Common myeloid progenitor, CD34-positive (primary cell): ENCODE data around the gene SLC17A3. TPM values are rescaled to one million over a fixed set of nuclear protein-coding genes. Genes with fewer than 3 reads are reported as not detected.

ENCODE experiments used
- CTCF ChIA-PET: fragments of 350-600 bp; sonication (Branson Sonifier 250); formaldehyde crosslinking; loops from one replicate; lab custom pipeline; 2021; ENCODE audit warnings: antibody characterized with exemption; lab: Charles Lee
- POLR2A ChIA-PET: fragments of 350-600 bp; sonication (Branson Sonifier 250); formaldehyde crosslinking; loops from one replicate; lab custom pipeline; 2021; ENCODE audit warnings: antibody characterized with exemption; lab: Charles Lee
- DNase-seq, 3 donors: peaks; one replicate each; pipeline versions ENCODE4 v3.0.0 to v3.0.0-alpha.2; 2013
- H3K27ac ChIP-seq, 2 experiments: 1 replicate in 1 of 2; 2 replicates in 1 of 2; pipeline ENCODE4 v1.7.0; 2013; ENCODE audit warnings: inconsistent platforms in 2 of 2, low read length in 2 of 2, mild to moderate bottlenecking in 2 of 2, low read depth in 1 of 2, moderate library complexity in 1 of 2; ENCODE audit not compliant: severe bottlenecking in 2 of 2, insufficient read depth in 1 of 2, poor library complexity in 1 of 2
- H3K27me3 ChIP-seq, 5 experiments: replicated peaks in 2 of 5; 1 replicate in 3 of 5; 2 replicates in 2 of 5; pipeline versions ENCODE4 v1.6.1 to v1.7.0; 2013; ENCODE audit warnings: low read length in 4 of 5, mild to moderate bottlenecking in 2 of 5, moderate library complexity in 2 of 5, inconsistent platforms in 1 of 5; ENCODE audit not compliant: insufficient read depth in 5 of 5, control insufficient read depth in 4 of 5
- H3K36me3 ChIP-seq, 4 experiments: 1 replicate in 2 of 4; 2 replicates in 2 of 4; pipeline versions ENCODE4 v1.6.1 to v1.7.0; 2013; ENCODE audit warnings: low read length in 3 of 4, control low read depth in 1 of 4, mild to moderate bottlenecking in 1 of 4; ENCODE audit not compliant: control insufficient read depth in 4 of 4, insufficient read depth in 4 of 4
- H3K4me1 ChIP-seq, 4 experiments: 1 replicate in 3 of 4; 2 replicates in 1 of 4; pipeline versions ENCODE4 v1.6.1 to v1.7.1; 2013; ENCODE audit warnings: low read length in 3 of 4, mild to moderate bottlenecking in 3 of 4, control low read depth in 1 of 4, inconsistent platforms in 1 of 4, moderate library complexity in 1 of 4; ENCODE audit not compliant: control insufficient read depth in 4 of 4, insufficient read depth in 4 of 4; ENCODE audit errors: control extremely low read depth in 1 of 4
- H3K4me3 ChIP-seq, 7 experiments: 1 replicate in 4 of 7; 2 replicates in 3 of 7; pipeline versions ENCODE4 v1.5.1 to v1.7.0; 2013; ENCODE audit warnings: mild to moderate bottlenecking in 7 of 7, low read length in 6 of 7, moderate library complexity in 6 of 7, inconsistent platforms in 2 of 7, low read depth in 2 of 7, control low read depth in 1 of 7; ENCODE audit not compliant: insufficient read depth in 4 of 7, control insufficient read depth in 1 of 7; ENCODE audit errors: extremely low read depth in 1 of 7
- H3K9me3 ChIP-seq, 5 experiments: 1 replicate in 4 of 5; 2 replicates in 1 of 5; pipeline versions ENCODE4 v1.6.1 to v1.7.1; 2013; ENCODE audit warnings: low read length in 4 of 5, mild to moderate bottlenecking in 2 of 5, inconsistent platforms in 1 of 5, low read depth in 1 of 5, moderate library complexity in 1 of 5; ENCODE audit not compliant: control insufficient read depth in 4 of 5, insufficient read depth in 2 of 5; ENCODE audit errors: control extremely low read depth in 1 of 5
- WGBS: methylation state at CpG from one replicate; pipeline ENCODE4 v1.1.5; 2013; ENCODE audit not compliant: insufficient coverage; 5-methylcytosine and 5-hydroxymethylcytosine counted together
- polyA plus RNA-seq: library from polyadenylated mRNA; unstranded; fragments of 120-200 nt; gene quantifications from one replicate; pipeline ENCODE4 v1.2.1, GENCODE V29; 2013

Gene SLC17A3, protein sequence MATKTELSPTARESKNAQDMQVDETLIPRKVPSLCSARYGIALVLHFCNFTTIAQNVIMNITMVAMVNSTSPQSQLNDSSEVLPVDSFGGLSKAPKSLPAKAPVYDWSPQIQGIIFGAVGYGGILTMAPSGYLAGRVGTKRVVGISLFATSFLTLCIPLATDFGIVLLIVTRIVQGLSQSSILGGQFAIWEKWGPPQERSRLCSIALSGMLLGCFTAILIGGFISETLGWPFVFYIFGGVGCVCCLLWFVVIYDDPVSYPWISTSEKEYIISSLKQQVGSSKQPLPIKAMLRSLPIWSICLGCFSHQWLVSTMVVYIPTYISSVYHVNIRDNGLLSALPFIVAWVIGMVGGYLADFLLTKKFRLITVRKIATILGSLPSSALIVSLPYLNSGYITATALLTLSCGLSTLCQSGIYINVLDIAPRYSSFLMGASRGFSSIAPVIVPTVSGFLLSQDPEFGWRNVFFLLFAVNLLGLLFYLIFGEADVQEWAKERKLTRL
- not detected for polyA plus RNA-seq

DNA sequence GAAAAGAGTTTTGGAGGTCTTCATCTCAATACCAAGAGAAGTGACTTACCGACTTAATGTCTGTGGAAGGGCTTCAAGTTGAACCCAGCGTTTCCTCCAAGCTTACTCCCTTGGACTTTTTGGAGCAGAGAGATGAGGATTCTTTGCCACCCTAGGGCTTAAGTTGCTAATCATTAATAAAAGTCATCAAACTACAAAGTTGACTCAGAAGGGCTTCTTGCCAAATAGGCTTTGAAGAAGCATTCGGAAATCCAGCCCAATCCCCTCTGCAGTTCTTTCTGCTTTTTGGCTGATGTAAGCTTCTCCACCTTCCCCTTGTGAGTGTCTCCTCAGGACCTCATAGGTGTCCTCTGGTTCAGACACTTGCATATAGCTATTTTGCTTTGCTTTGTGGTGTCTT, at the start of gene SLC17A3:
SLC17A3 (minus strand) TSS at position 126 of the 400 bp plus-strand sequence. CDS start 5,856 bp downstream, outside the sequence.
- Histone ChIP-seq H3K9me3 (no peaks in the 10 kb centered on the region), H3K27me3 (no peaks in the 10 kb centered on the region), H3K4me1 (peaks cover 0 to 6% (median 0%) of the 10 kb centered on the region in 4 experiments), H3K36me3 (no peaks in the 10 kb centered on the region), H3K4me3 (no peak within 1 kb of the TSS), H3K27ac (no peak within 1 kb of the TSS)
- ChIA-PET POLR2A (no interaction called here), CTCF (no interaction called here)
- no peak for DNase-seq
- WGBS, result 97% methylated on average over 3 of the region's 3 CpGs

DNA sequence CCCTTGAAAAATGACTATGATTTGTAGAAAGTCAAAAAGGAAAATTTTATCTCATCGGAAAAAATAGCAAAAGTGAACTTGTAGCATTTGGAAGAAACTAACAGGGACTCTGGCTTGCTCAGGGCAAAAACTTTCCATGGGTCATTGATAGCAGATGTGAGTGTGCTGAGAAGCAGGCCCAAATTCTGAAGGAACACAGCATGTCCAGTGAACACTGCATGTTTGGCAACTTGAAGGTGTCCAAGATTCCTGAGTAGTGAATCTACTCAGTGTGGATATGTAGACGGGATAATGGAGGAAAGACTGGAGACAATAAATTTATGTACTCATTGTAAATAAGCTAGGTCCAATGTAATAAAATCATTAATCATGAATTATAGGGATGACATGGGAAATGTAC, 48.3 kb upstream of the SLC17A3 start:
- no CpG with 5 or more reads among the region's 2 CpGs for WGBS
- H3K9me3 ChIP-seq, result no peaks in the 10 kb centered on the region
- ChIA-PET POLR2A (no interaction called here), CTCF (no interaction called here)
- H3K4me3 ChIP-seq, result no peak overlapping the region
- H3K27me3 ChIP-seq, result no peaks in the 10 kb centered on the region
- H3K36me3 ChIP-seq, result no peaks in the 10 kb centered on the region
- H3K4me1 ChIP-seq, result peaks cover 0 to 7% (median 4%) of the 10 kb centered on the region in 4 experiments
- DNase-seq, result no peak
- no peak overlapping the region for H3K27ac ChIP-seq

DNA sequence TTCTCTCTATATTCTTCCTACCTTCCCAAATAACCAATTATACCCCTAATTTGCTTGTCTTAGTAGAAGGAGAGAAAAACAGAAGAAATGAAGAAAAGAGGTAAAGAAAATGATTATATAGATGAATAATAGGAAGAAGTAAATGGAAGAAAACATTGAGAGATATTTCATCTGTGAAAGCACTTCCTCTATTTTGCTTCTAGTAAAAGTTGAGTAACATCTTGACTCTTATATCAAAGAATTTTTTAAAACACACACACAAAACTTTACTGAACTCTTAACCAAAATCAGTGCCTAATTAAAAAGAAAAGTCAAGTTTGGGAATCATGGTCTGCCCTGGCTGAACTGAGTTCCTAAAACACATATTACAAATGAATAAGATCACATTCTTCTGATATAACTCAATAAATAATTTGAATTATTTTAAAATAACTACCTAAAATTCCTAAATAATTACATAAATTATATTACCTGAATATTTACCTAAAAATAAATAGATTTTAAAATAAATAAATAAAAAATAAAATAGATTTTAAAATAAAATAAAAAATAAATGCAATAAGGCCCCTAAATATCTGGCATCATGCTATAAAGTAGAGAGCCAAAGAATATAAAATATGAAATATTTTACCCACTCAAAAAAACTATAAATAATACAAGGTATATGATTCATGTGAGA, 47.6 kb upstream of the SLC17A3 start:
- Histone ChIP-seq H3K9me3 (no peaks in the 10 kb centered on the region), H3K27ac (no peak overlapping the region), H3K36me3 (no peaks in the 10 kb centered on the region), H3K27me3 (no peaks in the 10 kb centered on the region), H3K4me3 (no peak overlapping the region), H3K4me1 (peaks cover 0 to 7% (median 4%) of the 10 kb centered on the region in 4 experiments)
- DNase-seq, result peak in 2 of 3 donors; percentile 6 to 22
- ChIA-PET POLR2A (no interaction called here), CTCF (interaction anchor here (0.9 kb wide), 1 partner anchor 133 kb away, joined by 3 read pairs; no protein-coding TSS in a partner anchor)

DNA sequence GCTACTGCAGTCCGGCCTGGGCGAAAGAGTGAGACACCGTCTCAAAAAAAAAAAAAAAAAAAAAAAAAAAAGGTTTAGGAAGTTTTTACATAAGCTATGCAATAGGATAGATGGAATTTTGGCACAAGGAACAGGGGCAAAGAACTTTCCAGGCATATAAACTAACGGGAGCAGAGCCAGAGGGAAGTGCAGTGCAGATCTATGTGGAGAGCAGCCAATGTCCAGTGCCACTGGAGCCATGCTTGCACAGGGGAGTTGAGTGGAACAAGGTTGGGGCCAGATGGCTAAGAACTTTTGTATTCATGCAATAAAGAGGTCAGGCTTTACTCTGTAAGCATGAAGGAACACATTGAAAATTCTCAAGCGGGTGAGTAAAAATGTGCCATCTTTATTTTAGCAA, 45.6 kb upstream of the SLC17A3 start:
- Histone ChIP-seq H3K9me3 (no peaks in the 10 kb centered on the region), H3K27ac (no peak overlapping the region), H3K4me3 (no peak overlapping the region), H3K36me3 (no peaks in the 10 kb centered on the region), H3K27me3 (no peaks in the 10 kb centered on the region), H3K4me1 (peaks cover 0 to 7% (median 0%) of the 10 kb centered on the region in 4 experiments)
- no peak for DNase-seq
- CTCF ChIA-PET, result interaction anchor here (0.9 to 1.3 kb wide), 2 partner anchors 8 to 200 kb away, joined by 3 read pairs; no protein-coding TSS in a partner anchor
- POLR2A ChIA-PET, result no interaction called here
- 100% methylated on average over 2 of the region's 5 CpGs for WGBS

DNA sequence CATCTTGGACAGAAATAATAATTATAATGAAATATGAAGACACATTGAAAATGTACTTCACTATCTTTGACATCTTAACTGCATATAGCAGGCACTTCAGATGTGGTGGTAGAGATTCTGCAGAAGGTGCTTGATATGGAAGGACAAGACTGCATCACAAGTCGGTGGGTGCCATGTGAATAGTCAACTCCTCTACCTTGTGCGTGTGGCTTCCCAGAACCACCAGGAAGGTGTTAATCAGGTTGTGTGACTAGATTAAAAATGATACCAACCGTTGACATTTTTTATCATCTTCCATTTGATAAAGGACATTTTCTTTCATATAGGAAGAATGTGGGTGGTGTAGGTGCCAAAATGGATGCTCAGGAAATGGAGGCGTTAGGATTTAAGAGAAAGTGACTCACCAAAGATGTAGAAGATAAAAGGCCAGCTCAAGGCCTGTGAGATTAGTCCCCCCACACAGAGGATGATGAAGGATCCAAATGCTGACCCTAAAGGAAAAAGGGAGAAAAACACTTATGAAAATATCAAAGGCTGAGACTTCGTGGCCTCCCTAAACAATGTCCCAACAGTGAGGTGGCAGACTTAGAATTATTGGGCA, 44.1 kb upstream of the SLC17A3 start:
- Histone ChIP-seq H3K4me1 (peaks cover 0 to 7% (median 0%) of the 10 kb centered on the region in 4 experiments), H3K27ac (no peak overlapping the region), H3K27me3 (no peaks in the 10 kb centered on the region), H3K36me3 (no peaks in the 10 kb centered on the region), H3K4me3 (no peak overlapping the region), H3K9me3 (no peaks in the 10 kb centered on the region)
- no peak for DNase-seq
- ChIA-PET CTCF (no interaction called here), POLR2A (no interaction called here)
- WGBS, result 80% methylated on average over 1 of the region's 5 CpGs

DNA sequence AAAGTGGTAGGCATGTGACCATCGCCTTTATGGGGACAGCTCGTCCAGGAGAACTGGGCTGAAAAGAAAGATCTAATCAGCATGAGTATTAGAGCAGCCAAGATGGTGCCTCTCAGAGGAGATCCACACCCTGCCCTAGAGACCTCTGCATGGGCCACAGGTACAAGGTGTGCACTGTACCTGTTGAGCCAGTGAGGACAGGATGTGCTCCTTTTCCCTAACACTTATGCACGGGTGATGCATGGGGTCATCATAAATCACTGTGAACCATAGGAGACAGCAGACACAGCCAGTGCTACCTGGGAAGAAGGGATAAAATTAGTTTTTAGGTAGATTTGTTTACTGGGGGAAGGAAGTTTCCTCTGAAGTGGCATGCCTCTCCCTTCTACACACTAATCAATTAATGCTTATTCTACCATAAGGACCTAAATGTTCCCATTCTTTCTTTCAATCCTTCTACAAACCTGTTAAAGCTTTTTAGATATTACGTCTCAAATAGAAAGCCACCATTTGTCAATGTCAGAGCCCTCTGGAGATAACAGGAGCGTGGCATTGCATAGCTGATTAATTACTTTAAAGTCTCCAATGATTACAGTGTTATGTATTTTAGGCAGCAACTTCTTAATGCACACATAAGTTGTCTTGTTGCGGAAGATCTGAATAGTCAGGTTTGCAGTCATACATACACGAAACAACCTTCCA, 42.9 kb upstream of the SLC17A3 start:
- ChIA-PET CTCF (interaction anchor here (2.1 kb wide), 1 partner anchor 18 kb away, joined by 8 read pairs; no protein-coding TSS in a partner anchor), POLR2A (no interaction called here)
- Histone ChIP-seq H3K27me3 (no peaks in the 10 kb centered on the region), H3K4me3 (no peak overlapping the region), H3K9me3 (no peaks in the 10 kb centered on the region), H3K27ac (no peak overlapping the region), H3K36me3 (no peaks in the 10 kb centered on the region), H3K4me1 (peaks cover 0 to 7% (median 0%) of the 10 kb centered on the region in 4 experiments)
- no peak for DNase-seq
- WGBS, result 100% methylated on average over 3 of the region's 7 CpGs
